Cardiac muscle cell (in vitro differentiated cells and primary cell): ENCODE data around the gene BMPER. TPM values are rescaled to one million over a fixed set of nuclear protein-coding genes. Genes with fewer than 3 reads are reported as not detected.

Experiments
- DNase-seq, 2 donors: peaks; one replicate each; pipeline versions ENCODE4 v3.0.0 to v3.0.0-alpha.2; 2010 to 2017; ENCODE audit warnings: low read depth in 1 of 2, low spot score in 1 of 2
- H3K27ac ChIP-seq: fragments of 200-600 bp; sonication (generic); 2 replicates; pipeline ENCODE4 v1.5.1; 2016
- H3K27me3 ChIP-seq: fragments of 200-600 bp; sonication (generic); 2 replicates; pipeline ENCODE4 v1.6.0; 2016; ENCODE audit warnings: control low read depth
- H3K36me3 ChIP-seq: fragments of 200-600 bp; sonication (generic); 2 replicates; pipeline ENCODE4 v1.5.1; 2016; ENCODE audit warnings: control low read depth
- H3K4me1 ChIP-seq: fragments of 200-600 bp; sonication (generic); 2 replicates; pipeline ENCODE4 v1.8.1; 2017; ENCODE audit warnings: low read depth, mild to moderate bottlenecking, mixed run types
- H3K4me3 ChIP-seq: fragments of 200-600 bp; sonication (generic); 2 replicates; pipeline ENCODE4 v1.5.1; 2016; ENCODE audit warnings: mild to moderate bottlenecking
- H3K9me3 ChIP-seq: fragments of 200-600 bp; sonication (generic); 2 replicates; pipeline ENCODE4 v1.5.1; 2017; ENCODE audit warnings: low read depth, mild to moderate bottlenecking, control low read depth
- CTCF ChIP-seq: IDR thresholded peaks from 2 replicates; pipeline ENCODE4 v1.5.1; 2012; ENCODE audit warnings: low read depth, mild to moderate bottlenecking, low read length
- polyA plus RNA-seq: library from polyadenylated mRNA; unstranded; fragments of >200 nt; fragmentation: Nextera tagmentation; extraction: Ambion mirVana; gene quantifications from 2 replicates; pipeline ENCODE4 v1.2.1, GENCODE V29; 2016
- total RNA-seq: library from RNA; depleted of rRNA; stranded (reverse); fragments of >200 nt; gene quantifications from 2 replicates; pipeline ENCODE4 v1.2.3, GENCODE V29; 2016

BMPER gene
- total and polyA plus RNA-seq, 2 experiments from 2014 or later, result 53.6 to 138 TPM

DNA sequence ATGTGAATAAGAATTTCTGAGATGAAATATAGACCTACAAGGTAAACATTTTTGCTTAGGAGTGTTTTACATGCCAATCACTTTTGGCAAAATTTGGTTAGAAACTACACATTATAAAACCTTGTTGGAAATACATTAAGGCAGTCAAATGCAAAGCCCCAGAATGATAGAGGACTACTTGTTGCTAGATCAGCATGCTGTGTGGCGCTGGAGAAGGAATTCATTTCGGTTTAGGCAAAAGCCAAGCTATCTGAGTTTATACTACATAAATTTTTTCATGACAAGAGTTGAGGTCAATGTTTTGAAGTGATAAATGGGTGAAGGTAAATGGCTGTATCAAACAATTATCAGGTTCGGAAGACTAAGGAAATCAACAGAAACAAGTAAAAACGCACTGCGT, 2.3 kb downstream of the BMPER start:
- no peak for TF ChIP-seq CTCF
- Histone ChIP-seq H3K4me1 (peaks cover 46% of the 10 kb centered on the region), H3K36me3 (no peaks in the 10 kb centered on the region), H3K4me3 (peak overlapping the region; percentile 97), H3K9me3 (no peaks in the 10 kb centered on the region), H3K27ac (peak overlapping the region; percentile 95), H3K27me3 (no peaks in the 10 kb centered on the region)
- DNase-seq, result no peak

DNA sequence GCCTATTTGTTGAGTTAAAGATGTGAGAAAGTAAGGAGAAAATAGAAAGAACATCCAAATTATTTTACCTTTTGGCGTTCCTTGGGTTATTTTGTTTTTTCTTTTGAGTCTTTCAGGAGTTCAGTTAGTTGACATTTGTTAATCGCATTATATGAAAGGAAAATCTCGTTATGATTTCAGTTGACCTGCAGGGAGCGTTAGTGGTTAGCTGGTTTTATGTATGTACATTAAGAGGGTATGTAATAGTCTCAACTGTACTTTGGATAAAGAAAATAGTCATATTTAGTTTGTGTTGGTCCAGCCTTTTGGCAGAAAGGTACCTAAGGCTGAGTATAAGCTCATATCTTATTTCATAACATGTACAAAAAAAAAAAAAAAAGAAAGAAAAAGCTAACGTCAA, 4.0 kb downstream of the BMPER start:
- no peak for DNase-seq
- Histone ChIP-seq H3K27me3 (no peaks in the 10 kb centered on the region), H3K4me1 (peaks cover 53% of the 10 kb centered on the region), H3K9me3 (no peaks in the 10 kb centered on the region), H3K27ac (peak overlapping the region; percentile 95), H3K4me3 (peak overlapping the region; percentile 97), H3K36me3 (peaks cover 3% of the 10 kb centered on the region)
- TF ChIP-seq CTCF, result no peak

- Histone ChIP-seq H3K36me3 (peaks cover 3% of the 10 kb centered on the region), H3K9me3 (no peaks in the 10 kb centered on the region), H3K27me3 (no peaks in the 10 kb centered on the region), H3K4me3 (peak overlapping the region; percentile 97), H3K4me1 (peaks cover 57% of the 10 kb centered on the region), H3K27ac (no peak overlapping the region)
- no peak for TF ChIP-seq CTCF
- no peak for DNase-seq
These were observed 4.4 kb downstream of the BMPER start for GRCh38 chr7:33909755-33910154.

GRCh38 chr7:33910756-33911155, 5.4 kb downstream of the BMPER start:
- no peak for TF ChIP-seq CTCF
- Histone ChIP-seq H3K4me1 (peaks cover 57% of the 10 kb centered on the region), H3K27me3 (no peaks in the 10 kb centered on the region), H3K9me3 (no peaks in the 10 kb centered on the region), H3K27ac (peak overlapping the region; percentile 79), H3K4me3 (no peak overlapping the region), H3K36me3 (peaks cover 3% of the 10 kb centered on the region)
- DNase-seq, result no peak

GRCh38 chr7:33916357-33917081, 11.2 kb downstream of the BMPER start:
- Histone ChIP-seq H3K27me3 (no peaks in the 10 kb centered on the region), H3K27ac (peak overlapping the region; percentile 61), H3K4me3 (no peak overlapping the region), H3K9me3 (no peaks in the 10 kb centered on the region), H3K36me3 (peaks cover 10% of the 10 kb centered on the region), H3K4me1 (peaks cover 46% of the 10 kb centered on the region)
- no peak for TF ChIP-seq CTCF
- no peak for DNase-seq
